Fibroblast of peridontal ligament (primary cell): ENCODE results near the gene TGFA.
"Not testable (repeated sequence)": the region's sequence is repeated elsewhere in the genome, so short reads cannot be mapped to it uniquely, and the experiment has no call there.

Source experiments
- DNase-seq: peaks from one replicate; pipeline ENCODE4 v3.0.0-alpha.2; 2010; ENCODE audit errors: extremely low read depth

Gene TGFA

DNA sequence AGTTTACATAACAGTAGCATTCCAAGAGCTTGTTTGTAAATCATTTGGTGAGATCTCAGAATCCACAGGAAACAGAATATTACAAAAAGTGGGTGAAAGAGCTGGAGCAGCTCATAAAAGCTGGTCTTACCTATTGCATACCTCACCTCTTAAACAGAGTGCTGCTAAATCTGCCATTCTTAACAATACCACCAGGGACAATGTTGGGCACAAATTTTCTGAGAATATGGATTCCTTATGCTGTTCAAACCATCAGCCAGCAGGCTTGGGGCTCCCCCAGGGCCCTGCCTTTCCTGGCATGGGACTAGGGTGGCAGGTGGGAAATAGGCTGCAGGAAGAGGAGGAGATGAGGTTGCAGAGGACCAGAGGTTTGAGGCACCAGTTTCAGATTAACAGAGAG is 55.6 kb downstream of the TGFA start:
- DNase-seq = no peak

DNA sequence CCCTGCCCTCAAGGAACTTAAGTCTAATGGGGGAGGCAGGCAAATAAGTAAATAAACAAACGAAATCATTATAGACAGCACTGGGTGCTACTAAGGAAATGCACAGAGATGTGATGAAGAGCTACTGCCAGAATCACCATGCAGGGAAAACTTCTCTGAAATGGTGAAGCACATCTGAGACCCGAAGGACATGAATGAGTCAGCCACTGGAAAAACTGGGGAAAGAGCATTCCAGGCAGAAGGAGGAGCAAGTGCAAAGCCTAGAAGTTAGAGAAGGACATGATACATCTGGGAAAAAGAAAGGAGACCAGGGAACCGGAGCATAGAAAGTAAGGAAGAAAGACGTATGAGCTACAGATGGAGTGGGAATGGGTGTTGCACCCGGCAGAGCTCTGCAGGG is 56.8 kb downstream of the TGFA start:
- DNase-seq = no peak

GRCh38 chr2:70494293-70494886 is 59.2 kb downstream of the TGFA start:
- no peak for DNase-seq

DNA sequence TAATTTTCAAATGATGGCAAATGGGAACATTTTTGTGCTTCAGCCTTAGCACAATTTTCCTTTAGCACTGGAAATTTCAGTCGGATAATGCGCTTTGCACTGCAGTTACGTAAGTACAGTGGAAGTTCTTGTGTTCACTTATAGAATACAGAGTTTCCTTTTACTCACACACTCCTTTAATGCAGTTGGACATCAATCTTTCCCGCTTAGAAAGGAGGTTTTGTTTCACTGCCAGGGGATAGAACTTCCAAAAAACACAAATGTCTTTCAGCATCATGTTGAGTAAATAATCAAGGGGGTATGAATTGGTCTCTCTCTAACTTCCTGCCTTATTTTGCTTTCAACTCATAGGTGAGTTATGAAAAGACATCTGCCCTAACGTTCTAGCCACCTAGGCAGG is 63.2 kb downstream of the TGFA start:
- DNase-seq = no peak

DNA sequence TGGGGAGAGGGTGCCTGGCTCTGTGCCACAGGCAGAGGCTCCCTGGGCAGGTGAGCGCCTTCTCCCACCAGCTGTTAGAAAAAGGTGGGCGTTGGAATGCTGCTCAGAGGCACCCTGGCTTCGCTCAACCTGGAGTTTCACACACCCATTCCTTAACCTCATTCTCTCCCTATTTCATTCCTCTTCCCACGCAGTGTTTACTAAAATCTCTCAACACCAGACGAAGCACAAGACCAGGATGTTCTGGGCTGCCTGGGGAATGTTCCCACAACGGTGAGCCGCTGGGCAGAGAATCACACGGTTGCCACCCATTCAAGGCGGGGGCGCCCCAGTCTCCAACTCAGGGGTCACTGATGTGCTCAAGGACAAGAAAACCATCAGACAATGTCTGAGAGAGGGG is 64.5 kb downstream of the TGFA start:
- no peak for DNase-seq

DNA sequence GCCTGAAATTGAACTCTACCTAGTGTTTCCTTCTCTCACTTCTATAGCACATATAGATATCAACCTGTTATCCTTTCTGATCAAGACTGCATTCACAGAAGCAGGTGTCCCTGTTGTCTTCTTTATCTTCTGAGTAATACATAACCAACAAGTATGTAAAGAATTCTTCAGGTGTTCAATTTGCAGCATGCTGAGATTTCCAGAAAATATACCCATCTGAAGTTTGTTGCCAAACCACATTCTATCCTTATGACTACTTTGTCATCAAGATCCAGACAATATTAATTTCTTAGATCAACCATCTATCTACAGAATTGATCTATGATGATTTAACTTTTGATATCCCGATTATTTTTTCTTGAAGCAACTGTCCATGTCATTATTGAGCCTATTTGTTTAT is 69.5 kb downstream of the TGFA start:
- DNase-seq = no peak

DNA sequence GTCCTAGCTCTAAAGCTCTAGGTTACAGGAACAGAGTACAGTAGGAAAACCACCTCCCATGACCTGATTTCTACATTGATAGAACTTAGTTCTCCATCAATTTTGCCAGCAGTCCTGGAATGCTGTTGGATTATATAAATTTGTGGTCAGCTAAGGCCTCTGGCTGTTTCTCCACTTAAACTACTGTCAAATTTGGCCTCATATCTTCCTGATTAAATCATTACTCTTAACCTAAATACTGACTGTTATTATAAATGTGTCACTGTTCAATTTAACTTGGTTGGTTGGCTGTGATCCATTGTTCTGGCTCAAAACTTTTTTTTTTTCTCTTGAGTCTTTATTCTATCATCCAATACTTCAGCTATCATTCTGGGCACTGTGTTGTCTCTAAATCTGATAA is 71.2 kb downstream of the TGFA start:
- no peak for DNase-seq

GRCh38 chr2:70480468-70480867 is 73.2 kb downstream of the TGFA start:
- no peak for DNase-seq

DNA sequence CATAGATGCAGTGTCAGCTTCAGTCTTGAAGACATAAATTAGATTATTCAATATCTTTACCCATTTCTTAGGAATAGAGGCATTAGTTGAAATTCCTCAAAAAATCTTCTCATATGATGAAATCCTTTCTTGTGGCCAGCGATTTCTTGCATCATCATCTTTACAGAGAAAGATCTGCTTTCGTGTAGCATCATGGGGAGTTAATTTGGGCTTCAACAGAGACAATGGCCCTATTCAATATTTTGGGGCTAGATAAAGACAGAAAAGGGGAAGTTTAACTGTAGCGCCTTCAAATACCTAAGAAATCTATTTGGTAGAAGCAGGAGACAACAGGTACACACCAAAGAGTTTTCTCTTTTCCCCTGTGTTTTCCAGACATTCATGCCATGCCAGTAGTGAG is 73.8 kb downstream of the TGFA start:
- DNase-seq = no peak

DNA sequence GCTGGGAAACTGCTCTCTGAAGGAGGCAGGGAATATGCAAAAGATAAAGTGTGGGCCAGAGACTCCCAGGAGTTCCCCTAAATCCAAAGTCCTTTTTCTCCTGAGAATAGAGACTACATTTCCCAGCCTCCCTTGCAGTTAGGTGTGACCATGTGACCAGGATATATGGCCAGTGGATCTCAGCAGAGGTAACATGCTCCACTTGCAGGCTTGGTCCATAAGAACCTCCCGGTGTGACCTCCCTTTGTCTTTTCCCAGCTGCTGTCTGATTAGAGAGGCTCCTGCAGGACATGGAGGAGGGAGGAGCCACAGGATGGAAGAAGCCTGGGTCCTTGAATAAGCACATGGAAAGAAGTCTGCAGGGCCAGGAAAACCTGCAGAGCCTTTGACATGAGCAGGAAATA is 76.2 kb downstream of the TGFA start:
- no peak for DNase-seq

GRCh38 chr2:70475266-70475665 is 78.4 kb downstream of the TGFA start:
- no peak for DNase-seq

DNA sequence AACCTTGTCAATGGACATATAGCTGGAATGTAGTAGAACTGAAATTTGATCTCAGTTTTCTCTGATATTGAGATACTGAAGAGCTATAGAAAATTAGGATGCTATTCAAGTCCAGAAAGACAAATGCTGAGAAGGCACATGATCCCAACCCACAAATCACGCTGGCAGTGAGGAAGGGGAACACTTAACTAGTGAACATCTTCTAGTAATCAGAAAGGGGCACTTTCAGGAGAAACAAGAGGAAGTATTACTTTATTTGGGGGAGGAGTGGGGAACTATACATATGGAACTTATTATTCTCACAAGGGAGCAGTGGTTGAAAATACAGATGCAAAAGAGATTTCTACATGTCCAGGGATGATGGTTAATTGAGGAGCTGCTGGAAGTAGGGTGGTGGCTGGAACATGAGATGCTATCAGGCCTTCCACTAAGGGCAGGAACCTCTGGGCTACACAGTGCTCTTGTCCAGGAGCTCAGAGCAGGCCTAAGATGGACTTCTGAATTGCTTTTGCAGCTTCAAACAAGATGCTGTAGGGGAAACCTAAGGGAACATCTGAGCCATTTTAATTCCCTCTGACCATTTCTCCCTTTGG is 79.3 kb downstream of the TGFA start:
- no peak for DNase-seq

GRCh38 chr2:70473101-70473722 is 80.4 kb downstream of the TGFA start:
- no peak for DNase-seq

DNA sequence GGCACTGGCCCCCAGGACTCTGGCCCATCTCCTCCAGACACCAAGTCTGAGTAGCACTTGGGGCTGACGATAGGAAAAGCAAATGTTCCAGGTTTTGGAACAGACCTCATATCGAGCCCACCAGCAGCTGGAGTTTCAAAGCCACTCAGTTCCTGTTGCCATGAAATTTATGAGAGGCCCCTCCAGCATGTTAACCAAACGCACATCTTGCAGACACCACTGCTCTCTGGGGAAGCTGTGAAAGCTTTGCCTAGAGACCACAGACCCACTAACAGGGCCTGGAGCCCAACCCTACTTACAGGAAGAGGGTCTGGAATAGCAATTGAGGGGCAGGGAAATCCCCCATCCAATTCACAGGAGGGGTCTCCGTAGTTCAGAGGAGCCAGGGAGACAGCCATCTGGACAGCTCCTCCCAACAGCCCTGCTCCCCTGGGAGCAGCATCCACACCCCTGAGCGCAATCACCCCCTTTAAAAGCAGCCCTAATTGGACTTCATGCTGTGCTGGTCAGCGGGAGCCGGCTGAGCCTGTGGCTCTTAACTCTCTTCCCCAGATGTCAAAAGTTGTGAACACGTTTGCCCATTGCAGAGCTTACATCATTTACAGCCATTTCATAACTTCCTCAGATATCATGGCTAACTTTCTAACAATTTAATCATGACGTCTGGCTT is 81.3 kb downstream of the TGFA start:
- no peak for DNase-seq

DNA sequence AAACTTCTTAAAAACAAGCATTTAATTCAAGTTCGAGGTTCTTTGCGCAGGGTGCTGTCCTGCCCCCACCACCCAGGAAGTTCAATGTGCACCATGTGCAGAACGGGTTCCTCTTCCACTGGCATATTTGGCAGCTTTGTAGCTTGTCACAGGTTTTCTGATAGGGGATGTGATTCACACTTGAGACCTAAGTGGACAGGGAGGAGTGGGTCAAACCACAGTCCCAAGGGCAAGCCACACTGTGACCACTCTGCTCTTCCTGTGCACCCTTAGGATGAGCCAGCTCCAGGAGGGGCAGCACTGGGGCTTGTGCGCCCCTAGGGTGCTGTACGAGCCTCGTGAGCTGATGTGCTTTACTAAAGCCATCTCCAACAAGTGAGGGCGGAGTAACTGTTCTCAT is 82.5 kb downstream of the TGFA start:
- no peak for DNase-seq

- DNase-seq = no peak
Measured at GRCh38 chr2:70469961-70470360, 83.7 kb downstream of the TGFA start.

- DNase-seq = no peak
Measured at GRCh38 chr2:70469435-70469834, 84.2 kb downstream of the TGFA start.

GRCh38 chr2:70468878-70469277 is 84.7 kb downstream of the TGFA start:
- no peak for DNase-seq

GRCh38 chr2:70467831-70468779 is 85.5 kb downstream of the TGFA start:
- DNase-seq = no peak

DNA sequence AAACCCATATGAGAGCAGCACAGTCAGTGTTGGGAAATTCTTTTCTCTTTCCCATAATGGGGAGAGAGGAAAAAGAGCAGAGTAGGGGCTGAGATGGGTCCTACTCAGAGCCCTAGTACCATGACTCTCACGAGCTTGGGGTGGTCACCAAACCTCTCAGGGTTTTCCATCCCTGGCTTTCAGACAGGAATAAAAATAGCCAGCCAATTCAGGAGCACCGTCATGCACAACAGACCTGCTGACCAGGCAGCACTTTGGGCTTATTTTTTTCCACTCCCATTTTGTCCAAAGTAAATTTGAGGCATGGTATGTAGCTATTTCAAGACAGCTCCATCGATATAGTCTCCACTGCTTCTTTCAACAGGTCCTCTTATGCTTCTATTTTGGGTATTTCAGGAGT is 86.4 kb downstream of the TGFA start:
- no peak for DNase-seq

DNA sequence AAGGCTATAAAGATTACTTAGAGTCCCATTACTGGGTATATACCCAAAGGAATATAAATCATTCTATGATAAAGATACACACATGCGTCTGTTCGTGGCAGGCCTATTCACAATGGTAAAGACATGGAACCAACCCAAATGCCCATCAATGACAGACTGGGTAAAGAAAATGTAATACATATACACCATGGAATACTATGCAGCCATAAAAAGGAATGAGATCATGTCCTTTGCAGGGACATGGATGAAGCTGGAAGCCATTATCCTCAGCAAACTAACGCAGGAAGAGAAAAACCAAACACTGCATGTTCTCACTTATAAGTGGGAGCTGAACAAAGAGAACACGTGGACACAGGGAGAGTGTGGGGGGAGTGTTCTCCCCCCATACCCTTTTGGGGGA is 87.0 kb downstream of the TGFA start:
- not testable (repeated sequence) for DNase-seq

DNA sequence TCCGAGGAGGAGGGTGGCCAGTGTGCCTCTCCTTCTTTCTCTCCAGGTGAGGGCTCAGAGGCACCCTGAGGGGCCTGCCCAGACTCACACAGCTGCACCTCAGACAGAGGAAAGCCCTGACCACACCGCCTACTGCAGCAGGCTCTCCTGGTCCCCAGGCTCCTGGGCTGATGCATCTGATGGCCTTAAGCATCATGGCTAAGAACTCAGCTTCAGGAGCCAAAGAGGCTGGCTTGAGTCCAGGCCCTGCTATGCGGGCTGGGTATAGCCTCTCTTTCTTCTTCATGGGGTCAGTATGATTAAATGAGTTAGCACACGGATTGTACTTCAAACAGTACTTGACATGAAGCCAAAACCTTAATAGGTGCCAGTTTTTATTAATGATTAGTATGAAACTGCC is 89.6 kb downstream of the TGFA start:
- DNase-seq = no peak
